IPS DF 6.9 (cell line): ENCODE data around the gene ATP6V1A.
A peak's percentile ranks its signal among the peaks of the same experiment; 100 is the strongest.

Experiments used
- DNase-seq: peaks from one replicate; pipeline ENCODE4 v3.0.0-alpha.2; 2013; ENCODE audit warnings: low read depth, low spot score
- H3K27ac ChIP-seq: one replicate; pipeline ENCODE4 v1.5.1; 2013; ENCODE audit warnings: low read length, control low read depth
- H3K27me3 ChIP-seq: 2 replicates; pipeline ENCODE4 v1.6.1; 2013; ENCODE audit warnings: mild to moderate bottlenecking, low read length; ENCODE audit not compliant: control insufficient read depth, insufficient read depth
- H3K36me3 ChIP-seq: 2 replicates; pipeline ENCODE4 v1.6.1; 2013; ENCODE audit warnings: low read length; ENCODE audit not compliant: control insufficient read depth, insufficient read depth
- H3K4me1 ChIP-seq: 2 replicates; pipeline ENCODE4 v1.6.1; 2013; ENCODE audit warnings: low read length; ENCODE audit not compliant: control insufficient read depth, insufficient read depth
- H3K4me3 ChIP-seq: 2 replicates; pipeline ENCODE4 v1.5.1; 2013; ENCODE audit warnings: mild to moderate bottlenecking, low read length
- H3K9me3 ChIP-seq: 2 replicates; pipeline ENCODE4 v1.6.1; 2013; ENCODE audit warnings: low read length, inconsistent platforms; ENCODE audit not compliant: control insufficient read depth, insufficient read depth
- WGBS: extraction: QIAGEN DNeasy Blood & Tissue Kit; methylation state at CpG from one replicate; pipeline ENCODE4 v1.1.7; 2013; ENCODE audit warnings: mixed read lengths, missing lambda C conversion rate; ENCODE audit not compliant: insufficient read length, insufficient coverage; 5-methylcytosine and 5-hydroxymethylcytosine counted together

The ATP6V1A gene

DNA sequence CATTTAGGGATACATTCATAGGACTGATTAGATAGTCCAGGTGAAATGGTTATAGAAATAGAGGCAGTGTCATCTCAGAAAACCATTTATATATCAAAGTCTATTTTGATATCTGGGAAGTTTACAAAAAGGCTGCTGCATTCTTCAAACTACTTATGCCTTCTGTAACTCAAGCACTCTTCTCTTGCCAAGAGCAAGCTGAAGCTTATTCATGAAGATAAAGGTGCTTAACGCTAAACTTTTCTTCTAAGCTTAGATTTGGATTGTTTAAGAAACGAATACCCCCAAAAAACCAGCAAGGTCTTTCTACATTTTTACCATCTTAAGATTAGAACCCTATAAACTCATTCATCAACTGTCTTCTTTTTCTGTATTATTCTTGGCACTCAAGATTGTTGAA is 27.1 kb upstream of the ATP6V1A start:
- Histone ChIP-seq H3K4me3 (no peak overlapping the region), H3K36me3 (peaks cover 6% of the 10 kb centered on the region; the same call in 1 of the 2 replicates), H3K4me1 (no peaks in the 10 kb centered on the region), H3K9me3 (no peaks in the 10 kb centered on the region), H3K27ac (no peak overlapping the region), H3K27me3 (no peaks in the 10 kb centered on the region; the same call in 1 of the 2 replicates)
- no peak for DNase-seq
- WGBS: no CpG with 5 or more reads among the region's 2 CpGs

DNA sequence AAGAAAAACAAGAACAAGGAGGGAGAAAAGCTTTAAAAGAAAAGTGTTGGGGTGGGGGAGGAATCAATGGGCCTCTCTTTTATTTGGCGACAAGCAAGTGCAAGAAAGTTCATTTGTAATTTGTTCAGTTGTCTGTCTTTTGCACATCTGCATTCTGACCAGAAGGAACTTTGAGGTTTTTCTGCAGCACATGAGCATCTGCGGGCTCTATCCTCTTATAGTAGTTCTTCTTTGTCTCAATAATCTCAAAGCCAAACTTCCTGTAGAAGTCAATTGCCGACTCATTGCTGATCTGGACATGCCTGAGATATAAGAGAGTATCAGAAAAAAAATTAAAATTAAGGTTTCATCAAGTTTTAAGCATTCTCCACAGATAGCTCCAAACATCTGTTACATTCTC is 25.2 kb upstream of the ATP6V1A start:
- Histone ChIP-seq H3K9me3 (no peaks in the 10 kb centered on the region), H3K36me3 (peaks cover 6% of the 10 kb centered on the region; the same call in 1 of the 2 replicates), H3K4me1 (no peaks in the 10 kb centered on the region; the same call in 1 of the 2 replicates), H3K27ac (no peak overlapping the region), H3K4me3 (no peak overlapping the region), H3K27me3 (no peaks in the 10 kb centered on the region; the same call in 1 of the 2 replicates)
- DNase-seq: no peak
- WGBS: no CpG with 5 or more reads among the region's 3 CpGs

DNA sequence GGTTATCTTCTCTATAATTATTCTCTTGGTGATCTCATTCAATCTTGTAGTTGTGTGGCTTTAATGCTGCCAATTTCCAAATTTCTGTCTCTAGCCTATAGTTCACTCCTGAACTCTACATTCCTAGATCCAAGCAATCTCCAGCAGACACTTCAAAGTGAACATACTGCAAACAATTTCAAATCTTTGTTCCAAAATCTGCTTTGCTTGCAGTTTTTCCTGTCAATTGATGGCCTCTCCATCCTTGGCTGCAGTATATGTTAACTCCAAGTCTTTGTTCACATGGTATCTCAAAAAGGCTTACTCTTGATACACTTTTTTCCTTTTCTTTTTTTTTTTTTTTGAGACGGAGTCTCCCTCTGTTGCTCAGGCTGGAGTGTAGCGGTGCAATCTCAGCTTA is 18.2 kb upstream of the ATP6V1A start:
- no peaks in the 10 kb centered on the region; the same call in 1 of the 2 replicates for H3K4me1 ChIP-seq
- H3K27ac ChIP-seq: no peak overlapping the region
- no peaks in the 10 kb centered on the region for H3K9me3 ChIP-seq
- no peaks in the 10 kb centered on the region for H3K27me3 ChIP-seq
- no peak for DNase-seq
- WGBS: no CpG with 5 or more reads among the region's 2 CpGs
- H3K36me3 ChIP-seq: no peaks in the 10 kb centered on the region; the same call in 1 of the 2 replicates
- no peak overlapping the region for H3K4me3 ChIP-seq

DNA sequence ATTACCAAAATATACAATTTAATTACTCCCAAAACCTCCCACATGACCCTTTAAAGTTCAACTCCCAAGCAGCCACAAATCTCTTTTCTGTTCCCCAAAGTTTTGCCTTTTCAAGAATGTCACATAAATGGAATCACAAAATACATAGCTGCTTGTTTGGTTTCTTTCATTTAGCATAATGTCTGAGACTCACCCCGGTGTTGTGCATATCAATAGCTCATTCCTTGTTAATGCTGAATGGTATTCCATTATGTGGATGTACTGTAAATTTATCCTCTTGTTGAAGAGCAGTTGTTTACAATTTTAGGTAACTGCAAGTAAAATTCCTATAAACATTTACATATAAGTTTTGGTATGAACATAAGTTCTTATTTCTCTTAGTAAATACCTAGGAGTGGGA is 16.3 kb upstream of the ATP6V1A start:
- Histone ChIP-seq H3K4me3 (no peak overlapping the region), H3K27me3 (no peaks in the 10 kb centered on the region), H3K27ac (no peak overlapping the region), H3K4me1 (no peaks in the 10 kb centered on the region), H3K9me3 (no peaks in the 10 kb centered on the region), H3K36me3 (no peaks in the 10 kb centered on the region; the same call in 1 of the 2 replicates)
- WGBS: no CpG with 5 or more reads among the region's 1 CpG
- DNase-seq: no peak

DNA sequence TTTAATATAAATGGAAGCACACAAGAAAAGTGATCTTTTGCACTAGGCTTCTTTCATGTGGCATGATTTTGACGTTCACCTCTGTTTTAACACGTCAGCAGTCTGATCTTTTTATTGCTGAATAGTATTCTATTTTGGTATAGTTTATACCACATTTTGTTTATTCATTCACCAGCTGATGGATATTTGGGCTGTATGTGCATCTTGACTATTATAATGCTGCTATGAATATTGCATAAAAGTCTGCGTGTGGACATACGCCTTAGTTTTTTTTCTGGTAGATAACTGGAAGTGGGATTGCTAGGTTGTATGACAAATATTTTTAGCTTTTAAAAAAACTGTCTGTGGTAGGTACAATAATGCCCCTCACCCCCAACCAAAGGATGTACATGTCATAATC is 15.1 kb upstream of the ATP6V1A start:
- WGBS: no CpG with 5 or more reads among the region's 4 CpGs
- Histone ChIP-seq H3K27me3 (no peaks in the 10 kb centered on the region), H3K36me3 (no peaks in the 10 kb centered on the region; the same call in 1 of the 2 replicates)

DNA sequence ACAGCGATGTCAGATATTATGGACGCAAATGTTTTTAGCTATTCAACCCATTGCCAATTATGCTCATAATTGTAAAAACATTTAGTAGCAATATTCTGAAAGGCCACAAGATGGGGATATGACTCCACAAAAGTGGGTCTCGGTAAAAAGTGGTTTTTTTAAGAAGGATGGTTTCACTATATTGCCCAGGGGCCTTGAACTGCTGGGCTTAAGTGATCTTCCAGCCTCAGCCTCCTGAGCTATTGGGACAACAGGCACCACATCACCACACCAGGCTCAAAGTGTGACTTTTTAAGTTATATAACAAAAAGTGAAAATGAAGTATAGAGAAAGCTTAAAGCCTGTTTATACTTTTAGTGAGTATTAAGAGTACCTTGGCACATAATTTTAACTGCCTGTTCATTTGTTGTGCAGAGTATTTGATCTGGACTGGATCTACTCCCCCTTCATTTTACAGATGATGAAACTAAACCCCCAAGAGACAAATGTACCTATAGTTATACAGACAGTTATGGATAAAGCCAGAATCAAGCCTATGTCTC is 10.2 kb upstream of the ATP6V1A start:
- H3K36me3 ChIP-seq: no peaks in the 10 kb centered on the region
- H3K4me3 ChIP-seq: no peak overlapping the region
- no peak for DNase-seq
- no CpG with 5 or more reads among the region's 3 CpGs for WGBS
- no peaks in the 10 kb centered on the region for H3K9me3 ChIP-seq
- H3K27ac ChIP-seq: no peak overlapping the region
- no peaks in the 10 kb centered on the region for H3K4me1 ChIP-seq
- no peaks in the 10 kb centered on the region for H3K27me3 ChIP-seq

More for the DNA sequence above, 15.1 kb upstream of the ATP6V1A start:
- Histone ChIP-seq H3K4me1 (no peaks in the 10 kb centered on the region), H3K9me3 (no peaks in the 10 kb centered on the region), H3K4me3 (no peak overlapping the region), H3K27ac (no peak overlapping the region)
- no peak for DNase-seq

DNA sequence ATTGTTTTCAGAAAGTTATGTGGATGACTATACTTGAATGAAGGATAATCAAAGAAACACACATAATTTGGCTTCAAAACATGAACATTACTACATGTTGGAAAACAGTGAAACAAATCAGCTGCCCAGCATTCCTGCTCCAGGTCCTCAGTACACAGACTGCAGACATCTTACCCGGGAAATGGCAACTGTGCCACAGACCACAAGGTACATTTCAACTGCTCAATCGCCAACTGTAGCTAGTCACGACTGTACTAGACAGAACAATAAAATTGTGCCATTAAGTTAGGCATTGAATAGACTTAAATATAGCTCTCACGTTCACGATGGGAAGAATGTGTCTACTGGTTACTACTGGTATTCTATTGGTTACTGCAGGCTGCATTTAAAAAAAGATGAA is 5.7 kb upstream of the ATP6V1A start:
- Histone ChIP-seq H3K36me3 (no peaks in the 10 kb centered on the region), H3K27me3 (no peaks in the 10 kb centered on the region), H3K4me3 (no peak overlapping the region), H3K9me3 (no peaks in the 10 kb centered on the region), H3K4me1 (no peaks in the 10 kb centered on the region), H3K27ac (no peak overlapping the region)
- no peak for DNase-seq
- WGBS: no CpG with 5 or more reads among the region's 5 CpGs

DNA sequence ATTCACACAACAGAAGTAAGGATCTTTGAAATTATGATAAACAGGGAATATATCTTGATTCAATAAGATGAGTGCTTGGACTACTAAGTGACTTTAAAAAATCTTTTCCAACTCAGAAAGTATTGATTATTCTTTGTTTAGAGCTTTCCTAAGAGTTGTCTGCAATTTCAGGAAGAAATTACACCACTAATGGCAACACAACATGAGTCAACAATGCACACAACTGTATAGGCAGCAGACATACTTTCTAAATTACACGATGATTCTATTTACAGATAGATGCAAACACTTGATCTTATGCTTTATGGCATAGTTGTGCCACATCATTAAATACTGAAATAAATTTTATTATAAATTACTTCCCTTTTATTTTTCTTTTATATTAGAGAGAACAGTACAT is 5.2 kb upstream of the ATP6V1A start:
- H3K4me3 ChIP-seq: no peak overlapping the region

DNA sequence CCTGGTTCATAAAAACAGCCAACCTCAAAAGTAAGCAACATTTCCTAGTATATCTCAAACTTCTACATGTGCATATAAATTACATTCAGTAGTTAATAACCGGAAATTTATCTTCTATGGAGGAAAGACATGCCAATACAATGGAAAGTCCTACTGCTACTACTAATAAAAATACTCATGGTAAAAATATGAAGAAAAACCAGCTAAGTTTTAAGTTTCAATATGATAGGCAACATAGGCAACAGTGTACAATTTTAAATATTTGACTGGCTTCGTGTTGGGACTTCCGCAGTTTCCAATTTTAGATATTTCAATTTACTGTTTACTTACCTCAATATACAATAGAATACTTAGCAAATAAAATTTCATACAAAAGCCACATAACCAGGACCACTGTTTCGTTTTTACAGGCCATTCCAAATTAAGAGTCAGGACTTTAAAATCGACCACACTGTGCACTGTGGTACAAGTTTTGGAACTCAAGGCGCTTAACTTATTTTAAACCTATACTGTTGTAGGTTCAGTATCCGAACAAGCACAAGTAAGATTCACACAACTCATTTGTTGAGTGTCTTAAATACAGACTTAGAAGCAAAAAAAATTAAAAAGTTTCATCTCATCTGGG is 3.7 kb upstream of the ATP6V1A start:
- no peaks in the 10 kb centered on the region for H3K9me3 ChIP-seq
- H3K27ac ChIP-seq: no peak overlapping the region
- H3K36me3 ChIP-seq: no peaks in the 10 kb centered on the region
- H3K27me3 ChIP-seq: no peaks in the 10 kb centered on the region
- no peaks in the 10 kb centered on the region for H3K4me1 ChIP-seq
- WGBS: no CpG with 5 or more reads among the region's 7 CpGs
- no peak for DNase-seq
- H3K4me3 ChIP-seq: no peak overlapping the region

More for the DNA sequence above, 5.2 kb upstream of the ATP6V1A start:
- no peaks in the 10 kb centered on the region for H3K27me3 ChIP-seq
- WGBS: no CpG with 5 or more reads among the region's 1 CpG
- H3K4me1 ChIP-seq: no peaks in the 10 kb centered on the region
- H3K27ac ChIP-seq: no peak overlapping the region
- H3K36me3 ChIP-seq: no peaks in the 10 kb centered on the region
- H3K9me3 ChIP-seq: no peaks in the 10 kb centered on the region
- DNase-seq: no peak

DNA sequence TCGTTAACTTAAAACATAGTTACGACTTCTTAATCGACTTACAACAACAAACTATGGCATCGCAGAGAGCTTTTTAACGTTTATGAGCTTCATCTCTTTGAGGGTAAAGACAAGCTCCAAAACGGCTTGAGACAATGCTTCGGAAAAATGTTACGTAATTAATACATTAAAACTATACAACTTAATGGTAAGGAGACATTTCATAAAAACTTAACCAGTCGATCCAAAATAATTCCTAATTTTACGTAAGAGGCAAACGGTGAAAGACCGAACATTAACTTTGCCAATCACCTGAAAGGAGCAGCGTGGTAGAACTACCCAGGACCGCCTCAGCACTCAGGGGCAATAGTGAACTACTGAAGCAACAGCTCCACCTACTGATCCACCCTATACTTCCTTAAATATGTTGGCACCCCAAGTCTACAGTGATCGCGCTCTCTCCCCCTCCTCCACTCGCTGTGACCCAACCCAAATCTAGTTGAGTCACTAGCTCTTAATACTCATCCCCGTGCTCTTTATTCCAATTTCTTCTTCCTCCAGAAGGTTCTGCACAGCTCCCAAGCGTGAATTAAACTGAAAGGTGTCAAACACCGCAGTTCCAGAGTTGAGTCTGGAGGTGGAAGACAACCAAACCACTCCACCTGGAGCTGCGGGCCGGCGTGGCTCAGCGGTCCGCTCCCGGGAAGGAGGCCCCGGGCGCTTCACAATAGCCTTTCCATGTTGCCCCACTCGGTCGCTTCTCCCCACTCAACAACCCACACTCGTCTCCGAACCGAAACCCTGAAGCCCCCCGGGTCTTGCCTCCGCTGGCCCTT is 1.7 kb upstream of the ATP6V1A start:
- H3K4me1 ChIP-seq: no peaks in the 10 kb centered on the region
- H3K36me3 ChIP-seq: no peaks in the 10 kb centered on the region
- no peaks in the 10 kb centered on the region for H3K27me3 ChIP-seq
- no peak for DNase-seq
- no peaks in the 10 kb centered on the region for H3K9me3 ChIP-seq
- peak overlapping the region; percentile 98 for H3K4me3 ChIP-seq
- WGBS: no CpG with 5 or more reads among the region's 35 CpGs
- no peak overlapping the region for H3K27ac ChIP-seq
